ENCODE data around the gene GMEB1.
"Not testable (repeated sequence)": the region's sequence is repeated elsewhere in the genome, so short reads cannot be mapped to it uniquely, and the experiment has no call there.

GMEB1 gene

DNA sequence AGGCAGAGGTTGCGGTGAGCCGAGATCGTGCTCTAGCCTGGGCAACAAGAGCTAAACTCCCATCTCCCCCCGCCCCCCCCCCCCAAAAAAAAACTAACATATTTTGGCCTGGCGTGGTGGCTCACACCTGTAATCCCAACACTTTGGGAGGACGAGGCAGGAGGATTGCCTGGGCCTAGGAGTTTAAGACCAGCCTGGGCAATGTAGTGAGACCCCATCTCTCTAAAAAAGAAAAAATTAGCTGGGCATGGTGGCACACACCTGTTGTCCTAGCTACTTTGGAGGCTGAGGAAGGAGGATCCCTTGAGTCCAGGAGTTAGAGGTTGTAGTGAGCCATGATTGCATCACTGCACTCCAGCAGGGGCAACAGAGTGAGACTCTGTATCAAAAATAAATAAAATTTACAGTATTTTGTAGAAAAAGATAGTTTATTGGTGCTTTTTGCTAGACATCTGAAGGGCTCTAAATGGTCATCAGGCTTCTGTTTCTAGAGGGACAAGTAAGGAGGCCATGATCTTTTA, 77.1 kb downstream of the GMEB1 start:
- peaks cover 44 to 51% of the 10 kb centered on the region in 2 experiments for H3K4me1 ChIP-seq (ENCODE audit: control insufficient read depth in 1 of 2, insufficient read depth in 1 of 2, low read depth in 1 of 2, low read length in 1 of 2)
- H3K4me3 ChIP-seq (ENCODE audit: low read depth in 1 of 2, low read length in 1 of 2) = no peak overlapping the region
- H3K36me3 ChIP-seq = peaks cover 31% of the 10 kb centered on the region
- no peaks in the 10 kb centered on the region for H3K27me3 ChIP-seq
- TF ChIP-seq, protein P1, sequence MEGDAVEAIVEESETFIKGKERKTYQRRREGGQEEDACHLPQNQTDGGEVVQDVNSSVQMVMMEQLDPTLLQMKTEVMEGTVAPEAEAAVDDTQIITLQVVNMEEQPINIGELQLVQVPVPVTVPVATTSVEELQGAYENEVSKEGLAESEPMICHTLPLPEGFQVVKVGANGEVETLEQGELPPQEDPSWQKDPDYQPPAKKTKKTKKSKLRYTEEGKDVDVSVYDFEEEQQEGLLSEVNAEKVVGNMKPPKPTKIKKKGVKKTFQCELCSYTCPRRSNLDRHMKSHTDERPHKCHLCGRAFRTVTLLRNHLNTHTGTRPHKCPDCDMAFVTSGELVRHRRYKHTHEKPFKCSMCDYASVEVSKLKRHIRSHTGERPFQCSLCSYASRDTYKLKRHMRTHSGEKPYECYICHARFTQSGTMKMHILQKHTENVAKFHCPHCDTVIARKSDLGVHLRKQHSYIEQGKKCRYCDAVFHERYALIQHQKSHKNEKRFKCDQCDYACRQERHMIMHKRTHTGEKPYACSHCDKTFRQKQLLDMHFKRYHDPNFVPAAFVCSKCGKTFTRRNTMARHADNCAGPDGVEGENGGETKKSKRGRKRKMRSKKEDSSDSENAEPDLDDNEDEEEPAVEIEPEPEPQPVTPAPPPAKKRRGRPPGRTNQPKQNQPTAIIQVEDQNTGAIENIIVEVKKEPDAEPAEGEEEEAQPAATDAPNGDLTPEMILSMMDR (IDR thresholded peaks at IDR 0.05) = no peak
- no peaks in the 10 kb centered on the region for H3K9me3 ChIP-seq
- peak overlapping the region; percentile 54 for H3K27ac ChIP-seq

DNA sequence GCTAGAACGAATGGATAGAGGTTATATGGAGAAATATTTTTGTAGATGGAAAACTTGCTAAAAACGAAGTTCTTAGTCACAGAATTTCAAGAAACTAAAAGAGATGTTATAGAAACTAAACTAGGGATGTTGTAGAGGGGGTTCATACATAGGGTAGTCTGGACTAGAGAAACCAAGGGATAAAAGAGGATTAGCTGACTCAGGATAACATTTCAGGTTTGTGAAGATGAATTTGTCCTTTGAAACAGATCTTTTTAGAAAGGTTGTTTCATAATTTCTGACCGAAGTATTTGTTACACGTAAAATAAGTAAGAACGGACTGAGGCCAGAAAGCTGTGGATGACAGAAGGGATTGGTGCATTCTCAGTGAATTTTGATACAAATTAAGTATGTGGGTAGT, 81.7 kb downstream of the GMEB1 start:
- no peak overlapping the region for H3K4me3 ChIP-seq (ENCODE audit: low read depth in 1 of 2, low read length in 1 of 2)
- TF ChIP-seq, protein P1 (IDR thresholded peaks at IDR 0.05) = no peak
- H3K36me3 ChIP-seq = no peaks in the 10 kb centered on the region
- no peaks in the 10 kb centered on the region for H3K9me3 ChIP-seq
- H3K27ac ChIP-seq = no peak overlapping the region
- H3K4me1 ChIP-seq (ENCODE audit: control insufficient read depth in 1 of 2, insufficient read depth in 1 of 2, low read depth in 1 of 2, low read length in 1 of 2) = peaks cover 26 to 33% of the 10 kb centered on the region in 2 experiments
- H3K27me3 ChIP-seq = no peaks in the 10 kb centered on the region

DNA sequence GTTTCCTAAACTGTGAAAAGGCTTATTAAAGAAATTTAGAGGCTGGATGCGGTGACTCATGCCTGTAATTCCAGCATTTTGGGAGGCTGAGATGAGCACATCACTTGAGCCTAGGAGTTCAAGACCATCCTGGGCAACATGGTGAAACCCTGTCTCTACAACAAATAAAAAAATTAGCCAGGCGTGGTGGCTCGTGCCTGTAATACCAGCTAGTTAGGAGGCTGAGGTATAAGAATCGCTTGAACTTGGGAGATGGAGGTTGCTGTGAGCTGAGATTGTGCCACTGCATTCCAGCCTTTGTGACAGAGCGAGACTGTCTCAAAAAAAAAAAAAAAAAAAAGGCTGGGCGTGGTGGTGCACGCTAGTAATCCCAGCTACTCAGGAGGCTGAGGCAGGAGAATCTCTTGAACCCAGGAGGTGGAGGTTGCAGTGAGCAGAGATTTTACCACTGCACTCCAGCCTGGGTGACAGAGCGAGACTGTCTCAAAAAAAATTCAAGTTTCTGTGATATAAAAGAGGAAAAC, 82.2 kb downstream of the GMEB1 start:
- H3K4me3 ChIP-seq (ENCODE audit: low read depth in 1 of 2, low read length in 1 of 2); H3K36me3 ChIP-seq; H3K27me3 ChIP-seq; H3K27ac ChIP-seq; H3K9me3 ChIP-seq: not testable (repeated sequence)
- H3K4me1 ChIP-seq (ENCODE audit: control insufficient read depth in 1 of 2, insufficient read depth in 1 of 2, low read depth in 1 of 2, low read length in 1 of 2) = peaks cover 24 to 32% of the 10 kb centered on the region in 2 experiments

DNA sequence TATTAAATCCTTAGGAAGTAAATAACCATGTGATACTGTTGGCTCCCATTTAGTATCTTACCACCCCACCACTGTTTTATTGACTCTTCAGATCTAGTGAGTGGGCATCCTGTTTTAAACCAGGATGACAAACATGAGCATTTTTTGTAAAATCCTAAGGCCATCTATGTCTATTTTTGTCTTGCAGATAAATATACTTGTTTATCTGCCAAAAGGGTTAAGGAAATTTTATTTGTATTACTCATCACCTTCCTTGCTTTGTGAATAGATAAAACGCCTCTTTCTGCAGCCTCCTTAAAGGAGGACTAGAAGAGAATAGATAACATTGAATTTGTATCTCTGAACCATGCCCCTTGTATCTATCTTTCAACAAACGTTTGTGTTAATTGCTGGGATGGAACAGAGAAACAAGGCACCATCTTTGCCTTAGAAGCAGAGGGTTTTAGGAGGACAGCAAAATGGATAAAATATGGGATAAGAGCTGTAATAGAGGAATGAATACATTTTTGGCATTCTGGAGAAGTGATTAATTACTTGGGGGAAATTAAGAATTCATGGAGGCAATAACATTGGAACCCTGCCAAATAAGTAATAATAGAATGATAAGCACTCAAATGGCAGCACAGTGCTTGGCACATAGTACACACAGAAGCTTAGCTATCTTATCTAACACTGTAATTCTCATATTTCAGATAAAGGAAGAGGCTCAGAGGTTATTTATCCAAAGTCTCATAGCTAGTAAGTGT, 82.9 kb downstream of the GMEB1 start:
- Histone ChIP-seq H3K36me3 (no peaks in the 10 kb centered on the region), H3K4me1 (ENCODE audit: control insufficient read depth in 1 of 2, insufficient read depth in 1 of 2, low read depth in 1 of 2, low read length in 1 of 2) (peaks cover 17 to 26% of the 10 kb centered on the region in 2 experiments), H3K27ac (no peak overlapping the region)

DNA sequence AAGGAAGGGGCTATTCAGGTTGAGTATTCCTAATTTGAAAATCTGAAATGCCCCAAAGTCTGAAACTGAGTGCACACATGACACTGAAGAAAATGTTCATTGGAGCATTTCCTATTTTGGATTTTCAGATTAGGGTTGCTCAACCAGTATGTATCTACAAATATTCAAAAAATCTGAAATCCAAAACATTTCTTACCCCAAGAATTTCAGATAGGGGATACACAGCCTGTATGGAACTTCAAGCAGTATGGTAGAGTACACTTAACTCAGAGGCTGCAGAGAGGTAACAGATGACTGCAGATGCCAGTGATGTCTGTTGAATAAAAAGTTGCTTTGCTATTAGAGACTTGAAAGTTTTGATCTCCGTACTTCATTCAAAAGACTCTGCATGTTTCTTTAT, 87.1 kb downstream of the GMEB1 start:
- Histone ChIP-seq H3K4me1 (ENCODE audit: control insufficient read depth in 1 of 2, insufficient read depth in 1 of 2, low read depth in 1 of 2, low read length in 1 of 2) (no peaks in the 10 kb centered on the region), H3K4me3 (ENCODE audit: low read depth in 1 of 2, low read length in 1 of 2) (no peak overlapping the region), H3K27ac (no peak overlapping the region), H3K36me3 (peaks cover 4% of the 10 kb centered on the region), H3K27me3 (no peaks in the 10 kb centered on the region), H3K9me3 (no peaks in the 10 kb centered on the region)
- TF ChIP-seq, protein P1 (IDR thresholded peaks at IDR 0.05) = no peak

More for the DNA sequence above, 82.9 kb downstream of the GMEB1 start:
- no peaks in the 10 kb centered on the region for H3K27me3 ChIP-seq
- TF ChIP-seq, protein P1 (IDR thresholded peaks at IDR 0.05) = no peak
- H3K4me3 ChIP-seq (ENCODE audit: low read depth in 1 of 2, low read length in 1 of 2) = no peak overlapping the region
- H3K9me3 ChIP-seq = no peaks in the 10 kb centered on the region

DNA sequence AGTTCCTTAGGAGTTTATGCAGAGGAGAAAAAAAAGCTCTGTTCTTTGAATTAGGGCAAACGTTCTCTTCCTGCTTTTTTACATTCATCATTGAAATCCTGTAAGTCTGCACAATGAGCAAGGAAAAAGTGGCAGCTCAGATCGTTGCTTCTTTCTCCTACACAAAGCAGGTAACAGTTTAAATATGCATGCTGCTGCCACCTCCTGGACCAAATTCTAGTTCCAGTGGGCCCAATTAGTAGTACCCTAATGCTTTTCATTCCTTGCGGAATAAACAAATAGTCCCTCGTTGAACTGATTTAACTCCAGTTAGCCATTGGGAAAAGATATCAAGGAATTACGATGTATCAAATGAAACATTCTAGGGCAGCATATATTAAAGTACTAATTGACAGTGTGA, 88.3 kb downstream of the GMEB1 start:
- H3K9me3 ChIP-seq = no peaks in the 10 kb centered on the region
- peaks cover 5% of the 10 kb centered on the region for H3K36me3 ChIP-seq
- H3K4me3 ChIP-seq (ENCODE audit: low read depth in 1 of 2, low read length in 1 of 2) = no peak overlapping the region
- no peaks in the 10 kb centered on the region for H3K27me3 ChIP-seq
- H3K4me1 ChIP-seq (ENCODE audit: control insufficient read depth in 1 of 2, insufficient read depth in 1 of 2, low read depth in 1 of 2, low read length in 1 of 2) = no peaks in the 10 kb centered on the region
- no peak overlapping the region for H3K27ac ChIP-seq
- TF ChIP-seq, protein P1 (IDR thresholded peaks at IDR 0.05) = no peak
